Fibroblast of skin of right biceps (primary cell): Measurements from ENCODE around the gene FNDC3B.

ENCODE experiments used
- DNase-seq: peaks from one replicate; pipeline ENCODE4 v3.0.0-alpha.2; 2013

Gene FNDC3B

GRCh38 chr3:172174513-172175253, 135.3 kb downstream of the FNDC3B start:
- DNase-seq, result no peak

- DNase-seq, result no peak
These were observed 135.8 kb downstream of the FNDC3B start for GRCh38 chr3:172175254-172175599.

GRCh38 chr3:172176061-172176770, 136.8 kb downstream of the FNDC3B start:
- no peak for DNase-seq

- peak; percentile 73 for DNase-seq
These were observed 137.7 kb downstream of the FNDC3B start for GRCh38 chr3:172177046-172177445.

- no peak for DNase-seq
These were observed 138.5 kb downstream of the FNDC3B start for GRCh38 chr3:172177803-172178316.

GRCh38 chr3:172179680-172180399, 140.5 kb downstream of the FNDC3B start:
- DNase-seq, result no peak

- DNase-seq, result no peak
These were observed 141.1 kb downstream of the FNDC3B start for GRCh38 chr3:172180473-172180872.

GRCh38 chr3:172181932-172182586, 142.7 kb downstream of the FNDC3B start:
- DNase-seq, result peak; percentile 73

GRCh38 chr3:172182797-172183196, 143.4 kb downstream of the FNDC3B start:
- no peak for DNase-seq

GRCh38 chr3:172184106-172184822, 144.9 kb downstream of the FNDC3B start:
- DNase-seq, result no peak

GRCh38 chr3:172185907-172186306, 146.5 kb downstream of the FNDC3B start:
- DNase-seq, result no peak

GRCh38 chr3:172186607-172187006, 147.2 kb downstream of the FNDC3B start:
- no peak for DNase-seq

GRCh38 chr3:172187511-172187910, 148.1 kb downstream of the FNDC3B start:
- no peak for DNase-seq

- DNase-seq, result no peak
These were observed 149.1 kb downstream of the FNDC3B start for GRCh38 chr3:172188511-172188910.

- DNase-seq, result no peak
These were observed 149.8 kb downstream of the FNDC3B start for GRCh38 chr3:172189213-172189612.

GRCh38 chr3:172189987-172190603, 150.7 kb downstream of the FNDC3B start:
- DNase-seq, result peak; percentile 25

GRCh38 chr3:172190980-172191379, 151.6 kb downstream of the FNDC3B start:
- no peak for DNase-seq

GRCh38 chr3:172191629-172192028, 152.3 kb downstream of the FNDC3B start:
- DNase-seq, result no peak

GRCh38 chr3:172192830-172193415, 153.5 kb downstream of the FNDC3B start:
- DNase-seq, result no peak

GRCh38 chr3:172193436-172193835, 154.1 kb downstream of the FNDC3B start:
- no peak for DNase-seq

- peak; percentile 66 for DNase-seq
These were observed 155.5 kb downstream of the FNDC3B start for GRCh38 chr3:172194702-172195406.
